Uterus (tissue), 4 donors: ENCODE data around the gene GRAMD2B. TPM values are rescaled to one million over a fixed set of nuclear protein-coding genes. Genes with fewer than 3 reads are reported as not detected.
"Not testable (repeated sequence)": the region's sequence is repeated elsewhere in the genome, so short reads cannot be mapped to it uniquely, and the experiment has no call there.

ENCODE experiments used
- DNase-seq, 2 donors: peaks; one replicate each; pipeline ENCODE4 v3.0.0-alpha.2; 2019 to 2020
- H3K27ac ChIP-seq, 2 donors: fragments of 200-600 bp; sonication (generic); 1 replicate in 1 of 2; 2 replicates in 1 of 2; pipeline ENCODE4 v1.5.1; 2016 to 2018
- H3K27me3 ChIP-seq, 2 donors: fragments of 200-600 bp; sonication (generic); one replicate each; pipeline ENCODE4 v1.5.1; 2018 to 2019; ENCODE audit warnings: control low read depth in 1 of 2
- H3K36me3 ChIP-seq, 2 donors: fragments of 200-600 bp; sonication (generic); one replicate each; pipeline ENCODE4 v1.5.1; 2019; ENCODE audit warnings: control low read depth in 1 of 2
- H3K4me1 ChIP-seq, 2 donors: fragments of 200-600 bp; sonication (generic); one replicate each; pipeline ENCODE4 v1.5.1; 2018 to 2019; ENCODE audit warnings: control low read depth in 1 of 2
- H3K4me3 ChIP-seq, 2 donors: fragments of 200-600 bp; sonication (generic); 1 replicate in 1 of 2; 2 replicates in 1 of 2; pipeline ENCODE4 v1.5.1; 2018 to 2019; ENCODE audit warnings: mild to moderate bottlenecking in 1 of 2
- H3K9me3 ChIP-seq, 2 donors: fragments of 200-600 bp; sonication (generic); one replicate each; pipeline ENCODE4 v1.5.1; 2019; ENCODE audit warnings: control low read depth in 1 of 2
- POLR2A ChIP-seq, 2 donors: fragments of 450-650 bp; IDR thresholded peaks; one replicate each; pipeline ENCODE4 v1.6.1; 2016; ENCODE audit warnings: antibody characterized with exemption in 2 of 2, mild to moderate bottlenecking in 1 of 2, moderate library complexity in 1 of 2
- intact Hi-C: fragments of 100-400 bp; cut with DNase I; formaldehyde crosslinking; loops from one replicate; pipeline ENCODE4 v1.15.1; 2023; ENCODE audit warnings: low total_unique reads
- total RNA-seq, 4 donors: library from RNA; depleted of rRNA in 3 of 4; stranded (reverse); fragments of >200 nt in 3 of 4; gene quantifications; one replicate each; pipeline versions ENCODE4 v1.1.0 to v1.2.4, GENCODE V29; 2014 to 2023
- TF ChIP-seq, protein P1 (sequence below), 4 experiments: fragments of 200-600 bp in 2 of 4; fragments of 450-650 bp in 2 of 4; sonication (generic) in 2 of 4; IDR thresholded peaks; one replicate each; pipeline ENCODE4 v1.5.1; 2016 to 2019; ENCODE audit warnings: antibody characterized with exemption in 4 of 4, mild to moderate bottlenecking in 2 of 4, moderate library complexity in 1 of 4
- donor health status: DM: yes; HTN: yes; CAD: no.

Gene GRAMD2B
- total RNA-seq, 4 donors from 2014 or later = 34.0 to 91.5 (median 58.8) TPM

DNA sequence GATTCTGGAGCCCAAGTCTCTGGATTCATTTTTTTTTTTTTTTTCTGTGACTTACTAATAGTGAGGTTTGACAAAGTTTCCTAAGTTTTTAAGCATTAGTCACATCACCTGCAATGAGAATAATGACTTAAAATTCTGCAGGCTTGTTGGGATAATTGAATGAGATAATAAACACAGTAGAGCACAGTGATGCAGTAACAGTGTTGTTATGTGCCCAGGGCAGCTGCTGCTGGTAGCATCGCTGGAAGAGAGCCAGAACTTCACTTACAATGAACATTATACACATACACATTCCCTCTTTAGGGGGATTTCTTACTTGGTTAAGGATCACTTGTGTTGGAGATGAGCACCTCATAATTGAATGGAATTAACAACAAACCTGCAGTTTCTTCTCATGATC lies 92.9 kb downstream of the GRAMD2B start:
- H3K36me3 ChIP-seq = no peaks in the 10 kb centered on the region
- no peaks in the 10 kb centered on the region for H3K9me3 ChIP-seq
- DNase-seq = no peak
- no peaks in the 10 kb centered on the region for H3K27me3 ChIP-seq
- TF ChIP-seq POLR2A (IDR thresholded peaks at IDR 0.05) = no peak
- TF ChIP-seq, protein P1, sequence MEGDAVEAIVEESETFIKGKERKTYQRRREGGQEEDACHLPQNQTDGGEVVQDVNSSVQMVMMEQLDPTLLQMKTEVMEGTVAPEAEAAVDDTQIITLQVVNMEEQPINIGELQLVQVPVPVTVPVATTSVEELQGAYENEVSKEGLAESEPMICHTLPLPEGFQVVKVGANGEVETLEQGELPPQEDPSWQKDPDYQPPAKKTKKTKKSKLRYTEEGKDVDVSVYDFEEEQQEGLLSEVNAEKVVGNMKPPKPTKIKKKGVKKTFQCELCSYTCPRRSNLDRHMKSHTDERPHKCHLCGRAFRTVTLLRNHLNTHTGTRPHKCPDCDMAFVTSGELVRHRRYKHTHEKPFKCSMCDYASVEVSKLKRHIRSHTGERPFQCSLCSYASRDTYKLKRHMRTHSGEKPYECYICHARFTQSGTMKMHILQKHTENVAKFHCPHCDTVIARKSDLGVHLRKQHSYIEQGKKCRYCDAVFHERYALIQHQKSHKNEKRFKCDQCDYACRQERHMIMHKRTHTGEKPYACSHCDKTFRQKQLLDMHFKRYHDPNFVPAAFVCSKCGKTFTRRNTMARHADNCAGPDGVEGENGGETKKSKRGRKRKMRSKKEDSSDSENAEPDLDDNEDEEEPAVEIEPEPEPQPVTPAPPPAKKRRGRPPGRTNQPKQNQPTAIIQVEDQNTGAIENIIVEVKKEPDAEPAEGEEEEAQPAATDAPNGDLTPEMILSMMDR (IDR thresholded peaks at IDR 0.05) = no peak
- H3K4me1 ChIP-seq = peaks cover 0 to 9% of the 10 kb centered on the region in 2 donors
- peak overlapping the region; percentile 83 to 95 for H3K27ac ChIP-seq
- no peak overlapping the region for H3K4me3 ChIP-seq
- intact Hi-C loops = no loop called here

DNA sequence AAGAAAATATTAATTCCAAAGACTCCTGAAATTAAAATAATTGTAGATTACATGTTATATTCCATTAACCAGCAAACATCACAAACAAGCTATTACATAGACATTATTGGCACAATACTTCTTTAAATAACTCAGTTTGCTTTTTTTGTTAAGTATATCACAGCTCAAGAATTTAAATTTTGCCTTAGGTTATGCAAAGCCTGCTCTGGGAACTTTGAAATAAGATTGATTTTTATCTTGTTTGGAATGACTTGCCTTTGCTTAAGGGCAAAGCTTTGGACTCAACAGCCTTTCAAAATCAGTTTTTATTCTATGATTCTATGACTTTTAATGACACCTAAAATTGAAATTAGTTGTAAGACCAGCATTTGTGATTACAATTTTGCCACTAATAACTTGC lies 93.6 kb downstream of the GRAMD2B start:
- Histone ChIP-seq H3K27me3 (no peaks in the 10 kb centered on the region), H3K4me1 (peaks cover 0 to 9% of the 10 kb centered on the region in 2 donors), H3K4me3 (no peak overlapping the region), H3K36me3 (no peaks in the 10 kb centered on the region), H3K9me3 (no peaks in the 10 kb centered on the region), H3K27ac (peak overlapping the region; percentile 83 to 95)
- TF ChIP-seq POLR2A (IDR thresholded peaks at IDR 0.05) = no peak
- TF ChIP-seq, protein P1 (IDR thresholded peaks at IDR 0.05) = no peak
- intact Hi-C loops = no loop called here
- DNase-seq = no peak

DNA sequence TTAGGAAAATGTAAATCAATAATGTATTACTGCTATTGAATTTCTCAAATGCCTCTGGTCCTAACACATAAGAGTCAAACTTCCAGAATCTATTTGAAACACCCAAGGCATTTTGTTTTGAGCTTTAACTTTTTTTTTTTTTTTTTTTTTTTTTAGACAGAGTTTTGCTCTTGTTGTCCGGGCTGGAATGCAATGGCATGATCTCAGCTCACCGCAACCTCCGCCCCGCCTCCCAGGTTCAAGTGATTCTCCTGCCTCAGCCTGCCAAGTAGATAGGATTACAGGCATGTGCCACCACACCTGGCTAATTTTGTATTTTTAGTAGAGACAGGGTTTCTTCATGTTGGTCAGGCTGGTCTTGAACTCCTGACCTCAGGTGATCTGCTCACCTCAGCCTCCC lies 96.0 kb downstream of the GRAMD2B start:
- H3K9me3 ChIP-seq, H3K4me3 ChIP-seq, H3K36me3 ChIP-seq, intact Hi-C loops, H3K27me3 ChIP-seq: not testable (repeated sequence)
- Histone ChIP-seq H3K27ac (peak overlapping the region; percentile 83 to 95), H3K4me1 (peaks cover 4 to 14% of the 10 kb centered on the region in 2 donors)
- peak; percentile 65 to 75 for DNase-seq

DNA sequence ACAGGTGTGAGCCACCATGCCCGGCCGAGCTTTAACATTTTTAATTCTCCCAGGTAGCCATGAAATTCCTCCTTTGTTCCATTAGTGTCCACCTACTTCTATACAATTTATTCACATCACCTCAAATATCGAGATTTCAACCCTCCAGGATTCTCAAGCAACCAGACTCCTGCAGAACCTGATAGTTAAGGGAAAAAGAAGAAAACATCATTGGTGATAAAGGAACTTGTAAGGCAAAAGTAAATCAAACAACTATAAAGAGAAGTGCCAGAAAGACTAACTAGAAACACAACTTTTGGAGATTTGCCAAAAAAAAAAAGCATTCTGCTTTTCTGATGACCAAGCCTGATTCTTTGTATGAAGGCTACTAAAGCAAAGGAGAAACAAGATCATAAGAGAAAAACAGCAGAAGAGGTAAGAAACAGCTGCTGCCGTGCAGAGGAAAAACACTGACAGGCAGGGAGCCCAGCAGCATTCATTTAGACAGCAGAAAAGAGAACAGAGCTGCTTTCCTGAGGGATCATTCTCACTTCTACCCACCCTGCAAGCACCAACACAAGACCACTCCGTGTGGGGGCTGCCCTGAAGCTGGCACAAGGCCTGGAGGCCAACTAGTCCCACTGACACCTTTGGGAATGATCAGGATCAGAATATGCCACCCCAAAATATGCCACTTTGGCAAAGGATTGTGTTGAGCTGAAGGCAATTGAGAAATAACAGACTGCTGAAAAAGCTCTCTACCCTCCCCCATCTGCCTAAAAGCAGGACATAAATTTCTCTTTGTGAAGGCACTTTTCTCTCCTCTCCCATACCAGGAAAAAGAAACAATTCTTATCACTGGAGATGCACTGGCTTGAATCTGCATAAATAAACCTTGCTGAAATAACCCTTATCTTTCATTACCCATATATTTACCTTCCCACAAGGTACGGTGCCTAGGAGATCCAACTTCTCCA lies 96.7 kb downstream of the GRAMD2B start:
- H3K4me1 ChIP-seq = peaks cover 9 to 21% of the 10 kb centered on the region in 2 donors
- DNase-seq = peak; percentile 75 to 85
- H3K9me3 ChIP-seq = no peaks in the 10 kb centered on the region
- no peaks in the 10 kb centered on the region for H3K36me3 ChIP-seq
- TF ChIP-seq POLR2A (IDR thresholded peaks at IDR 0.05) = no peak
- TF ChIP-seq, protein P1 (IDR thresholded peaks at IDR 0.05) = no peak
- H3K27me3 ChIP-seq = no peaks in the 10 kb centered on the region
- intact Hi-C loops = no loop called here
- peak overlapping the region; percentile 83 to 95 for H3K27ac ChIP-seq
- no peak overlapping the region for H3K4me3 ChIP-seq

DNA sequence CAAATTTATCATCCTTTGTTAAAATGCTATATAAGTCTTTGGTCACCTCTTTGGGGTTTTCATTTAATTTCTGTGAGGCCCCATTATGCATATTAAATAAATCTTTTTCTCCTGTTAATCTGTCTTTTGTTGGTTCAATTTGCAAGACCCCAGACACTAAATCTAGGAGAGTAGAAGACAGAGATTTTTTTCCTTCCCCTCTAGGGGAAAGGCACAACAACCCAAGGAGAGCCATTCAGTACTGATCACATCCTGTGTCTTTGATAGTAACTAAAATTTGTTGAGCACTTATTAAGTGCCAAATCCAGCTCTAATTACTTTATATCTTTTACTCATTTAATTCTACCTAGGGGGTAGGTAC lies 97.4 kb downstream of the GRAMD2B start:
- Histone ChIP-seq H3K27me3 (no peaks in the 10 kb centered on the region), H3K4me1 (peaks cover 9 to 26% of the 10 kb centered on the region in 2 donors), H3K27ac (peak overlapping the region; percentile 83 to 95)

More for the DNA sequence above, 97.4 kb downstream of the GRAMD2B start:
- no peak for DNase-seq
- no peaks in the 10 kb centered on the region for H3K36me3 ChIP-seq
- H3K9me3 ChIP-seq = no peaks in the 10 kb centered on the region
- TF ChIP-seq, protein P1 (IDR thresholded peaks at IDR 0.05) = no peak
- TF ChIP-seq POLR2A (IDR thresholded peaks at IDR 0.05) = no peak
- intact Hi-C loops = no loop called here
- no peak overlapping the region for H3K4me3 ChIP-seq
